Fibroblast of pulmonary artery (primary cell): ENCODE data around the gene OGFR.

Experiments
- DNase-seq: peaks from one replicate; pipeline ENCODE4 v3.0.0-alpha.2; 2010; ENCODE audit warnings: low read depth
- H3K4me3 ChIP-seq: replicated peaks from 2 replicates; pipeline ENCODE4 v1.5.1; 2011; ENCODE audit warnings: low read depth, mild to moderate bottlenecking, control low read depth, low read length, moderate library complexity
- CTCF ChIP-seq: IDR thresholded peaks from 2 replicates; pipeline ENCODE4 v1.5.1; 2011; ENCODE audit warnings: mild to moderate bottlenecking, control low read depth, low read length, inconsistent platforms; ENCODE audit errors: missing control alignments

Gene OGFR

GRCh38 chr20:62790075-62790474 lies 14.6 kb upstream of the OGFR start:
- H3K4me3 ChIP-seq: no peak overlapping the region
- DNase-seq: no peak
- TF ChIP-seq CTCF: no peak

- no peak overlapping the region for H3K4me3 ChIP-seq
- peak; percentile 94 for DNase-seq
- peak; percentile 98 for TF ChIP-seq CTCF
These were observed 13.1 kb upstream of the OGFR start for GRCh38 chr20:62791301-62792181.

GRCh38 chr20:62792182-62792939 lies 12.3 kb upstream of the OGFR start:
- no peak for TF ChIP-seq CTCF
- H3K4me3 ChIP-seq: no peak overlapping the region
- DNase-seq: no peak

GRCh38 chr20:62792940-62793756 lies 11.5 kb upstream of the OGFR start:
- DNase-seq: no peak
- no peak overlapping the region for H3K4me3 ChIP-seq

GRCh38 chr20:62793757-62794006 lies 11.0 kb upstream of the OGFR start:
- H3K4me3 ChIP-seq: no peak overlapping the region
- DNase-seq: no peak
- no peak for TF ChIP-seq CTCF

More at GRCh38 chr20:62792940-62793756, 11.5 kb upstream of the OGFR start:
- no peak for TF ChIP-seq CTCF

GRCh38 chr20:62794007-62794724 lies 10.5 kb upstream of the OGFR start:
- DNase-seq: peak; percentile 97
- H3K4me3 ChIP-seq: peak overlapping the region; percentile 64
- TF ChIP-seq CTCF: no peak
